ENCODE results near the gene PRODH.
"Not testable (repeated sequence)": the region's sequence is repeated elsewhere in the genome, so short reads cannot be mapped to it uniquely, and the experiment has no call there.

The PRODH gene

DNA sequence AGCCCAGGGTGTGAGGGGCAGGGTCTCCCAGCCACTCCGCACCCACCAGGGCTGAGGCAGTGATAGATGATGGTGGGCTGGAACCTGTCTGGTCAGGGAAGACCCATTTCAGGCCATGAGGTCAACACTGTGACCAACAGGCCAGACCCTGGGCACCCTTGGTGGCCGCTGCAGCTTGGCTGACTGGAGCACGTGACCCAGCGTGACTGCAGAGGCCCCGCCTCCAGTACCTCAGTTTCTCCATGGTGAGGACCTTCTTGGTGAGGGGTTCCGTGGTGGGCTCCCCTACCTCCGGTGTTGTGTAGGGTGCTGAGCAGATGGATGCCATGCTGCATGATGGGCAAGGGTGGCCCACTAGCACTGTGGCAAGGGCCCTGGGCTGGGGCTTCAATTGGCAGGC is 35.9 kb upstream of the PRODH start:
- not testable (repeated sequence) for H3K4me1 Mint-ChIP-seq; H3K27ac Mint-ChIP-seq; DNase-seq (ENCODE audit: low spot score in 2 of 2); H3K36me3 Mint-ChIP-seq; ATAC-seq (ENCODE audit: low read depth); H3K4me3 Mint-ChIP-seq; H3K9me3 Mint-ChIP-seq
- H3K27me3 Mint-ChIP-seq: peaks cover 14% of the 10 kb centered on the region

DNA sequence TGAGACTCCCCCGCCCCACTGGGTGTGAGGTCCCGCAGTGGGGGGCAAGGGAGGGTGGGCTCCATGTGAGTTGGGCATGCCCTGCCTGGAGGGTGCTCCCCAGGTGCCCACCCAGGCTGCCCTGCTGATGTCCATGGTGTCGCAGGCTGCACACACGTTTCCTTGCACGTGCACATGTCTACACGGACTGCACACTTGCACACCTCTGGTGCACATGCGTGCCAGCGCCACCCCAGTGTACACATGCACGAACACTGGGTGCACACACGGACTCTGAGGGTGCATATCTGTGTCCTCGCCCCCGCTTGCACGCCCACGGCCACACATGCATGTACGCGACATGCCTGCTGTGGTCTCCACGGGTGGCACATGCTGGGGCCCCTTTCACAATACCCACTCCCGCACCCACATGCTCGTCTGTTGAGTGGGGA is 35.2 kb upstream of the PRODH start:
- DNase-seq (ENCODE audit: low spot score in 2 of 2): no peak
- no peak for ATAC-seq (ENCODE audit: low read depth)
- no peaks in the 10 kb centered on the region for H3K4me1 Mint-ChIP-seq
- peaks cover 12% of the 10 kb centered on the region for H3K27me3 Mint-ChIP-seq
- no peak overlapping the region for H3K4me3 Mint-ChIP-seq
- no peak overlapping the region for H3K27ac Mint-ChIP-seq
- no peaks in the 10 kb centered on the region for H3K36me3 Mint-ChIP-seq
- no peaks in the 10 kb centered on the region for H3K9me3 Mint-ChIP-seq

DNA sequence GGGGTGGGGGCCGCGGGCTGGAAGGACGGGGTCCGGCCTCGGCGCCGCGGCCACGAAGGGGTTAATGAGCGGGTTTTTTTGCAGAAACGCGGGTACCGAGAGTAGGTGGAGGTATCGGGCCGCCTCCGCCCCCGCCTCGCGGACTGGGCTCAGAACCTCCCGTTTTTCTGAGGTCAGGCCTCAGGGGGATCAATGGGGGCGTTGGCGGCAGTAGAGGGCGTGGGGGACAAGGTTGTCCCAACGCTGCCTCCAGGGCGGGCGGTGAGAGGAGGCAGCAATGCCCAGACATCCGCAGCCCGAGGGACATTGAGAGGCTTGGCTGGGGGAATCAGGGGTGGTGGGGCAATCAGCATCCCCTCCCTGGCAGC is 34.8 kb upstream of the PRODH start:
- Mint-ChIP-seq H3K27me3 (peaks cover 11% of the 10 kb centered on the region), H3K27ac (no peak overlapping the region), H3K4me3 (no peak overlapping the region), H3K36me3 (no peaks in the 10 kb centered on the region), H3K4me1 (no peaks in the 10 kb centered on the region), H3K9me3 (no peaks in the 10 kb centered on the region)
- ATAC-seq (ENCODE audit: low read depth) (no peak), DNase-seq (ENCODE audit: low spot score in 2 of 2) (no peak)

DNA sequence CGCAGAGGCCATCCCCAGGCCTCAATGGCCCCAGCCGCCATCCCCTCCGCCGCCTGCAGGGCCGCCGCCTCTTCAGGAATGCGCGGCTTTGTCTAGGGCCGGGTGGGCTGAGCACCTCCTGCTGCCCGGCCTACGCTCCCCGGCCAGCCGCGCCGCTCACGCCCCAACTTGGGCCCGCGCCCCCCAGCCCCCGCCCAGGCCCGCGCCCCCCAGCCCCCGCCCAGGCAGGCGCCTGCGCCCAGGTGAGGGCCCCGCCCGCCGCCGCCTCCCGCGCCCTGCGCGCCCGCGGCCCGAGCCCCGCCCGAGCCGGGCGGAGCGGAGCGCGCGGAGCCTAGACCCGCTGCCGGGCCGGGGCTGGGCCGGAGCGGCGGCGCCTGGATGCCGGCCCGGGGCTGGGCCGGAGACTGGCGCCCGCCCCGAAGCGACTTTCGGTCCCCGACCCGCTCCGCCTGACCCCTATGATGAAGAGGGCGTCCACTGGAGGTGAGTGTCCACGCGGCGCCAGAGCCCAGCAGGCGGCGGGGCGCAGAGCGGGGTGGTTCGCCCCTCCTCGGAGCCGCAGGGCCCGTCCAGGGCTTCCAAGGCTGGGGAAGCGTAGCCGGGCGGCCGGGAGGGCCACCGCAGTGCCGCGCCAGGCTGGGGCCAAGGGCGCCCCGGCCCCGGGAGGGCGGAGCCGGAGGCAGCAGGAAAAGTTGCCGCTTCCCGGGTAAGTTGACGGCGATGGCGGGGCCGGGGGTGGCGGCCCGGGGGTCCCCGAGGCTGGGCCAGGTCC is 34.3 kb upstream of the PRODH start:
- Mint-ChIP-seq H3K4me1 (no peaks in the 10 kb centered on the region), H3K36me3 (no peaks in the 10 kb centered on the region)
- ATAC-seq (ENCODE audit: low read depth): peak; percentile 56

DNA sequence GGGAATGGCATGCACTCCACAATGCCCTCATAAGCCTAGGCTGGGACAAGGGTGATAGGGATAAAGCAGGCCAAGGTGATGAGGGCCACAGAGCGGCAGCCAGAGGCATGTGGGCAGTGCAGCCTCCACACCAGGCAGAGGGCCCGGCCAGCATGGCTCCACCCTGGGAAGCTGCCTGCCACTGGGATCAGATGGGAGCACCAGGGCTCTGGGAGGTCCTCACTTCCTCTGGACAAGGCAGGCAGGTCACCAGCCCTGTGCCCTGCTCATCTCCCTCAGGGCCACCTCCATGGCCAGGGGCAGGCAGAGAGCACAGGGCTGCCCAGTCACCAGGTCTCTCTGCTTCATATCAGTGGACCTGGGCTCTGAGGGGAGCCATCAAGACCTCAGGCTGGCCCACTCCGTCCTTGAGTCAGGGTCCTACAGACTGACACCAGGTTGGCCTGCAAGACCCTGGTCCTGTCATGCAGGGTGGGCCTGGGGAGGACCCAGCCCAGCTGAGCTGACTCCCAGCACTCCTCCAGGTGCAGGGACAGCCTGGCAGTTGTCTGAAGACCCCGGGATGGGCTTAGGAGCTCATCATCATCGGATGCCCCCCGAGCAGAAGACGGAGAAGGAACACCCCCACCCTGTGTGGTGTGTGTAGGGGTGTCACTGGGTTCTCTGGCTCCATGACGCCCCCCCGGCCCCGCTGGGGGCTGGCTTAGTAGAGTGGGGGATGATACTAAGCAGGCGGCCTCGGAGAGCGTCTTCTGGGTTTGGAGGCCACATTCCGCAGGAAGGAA is 33.3 kb upstream of the PRODH start:
- H3K9me3 Mint-ChIP-seq; ATAC-seq (ENCODE audit: low read depth); H3K4me1 Mint-ChIP-seq: not testable (repeated sequence)

More for the DNA sequence above, 34.3 kb upstream of the PRODH start:
- Mint-ChIP-seq H3K27me3 (peaks cover 9% of the 10 kb centered on the region), H3K4me3 (peak overlapping the region; percentile 8), H3K9me3 (no peaks in the 10 kb centered on the region), H3K27ac (no peak overlapping the region)
- peak in 1 of 2 donors; percentile 27 for DNase-seq (ENCODE audit: low spot score in 2 of 2)

DNA sequence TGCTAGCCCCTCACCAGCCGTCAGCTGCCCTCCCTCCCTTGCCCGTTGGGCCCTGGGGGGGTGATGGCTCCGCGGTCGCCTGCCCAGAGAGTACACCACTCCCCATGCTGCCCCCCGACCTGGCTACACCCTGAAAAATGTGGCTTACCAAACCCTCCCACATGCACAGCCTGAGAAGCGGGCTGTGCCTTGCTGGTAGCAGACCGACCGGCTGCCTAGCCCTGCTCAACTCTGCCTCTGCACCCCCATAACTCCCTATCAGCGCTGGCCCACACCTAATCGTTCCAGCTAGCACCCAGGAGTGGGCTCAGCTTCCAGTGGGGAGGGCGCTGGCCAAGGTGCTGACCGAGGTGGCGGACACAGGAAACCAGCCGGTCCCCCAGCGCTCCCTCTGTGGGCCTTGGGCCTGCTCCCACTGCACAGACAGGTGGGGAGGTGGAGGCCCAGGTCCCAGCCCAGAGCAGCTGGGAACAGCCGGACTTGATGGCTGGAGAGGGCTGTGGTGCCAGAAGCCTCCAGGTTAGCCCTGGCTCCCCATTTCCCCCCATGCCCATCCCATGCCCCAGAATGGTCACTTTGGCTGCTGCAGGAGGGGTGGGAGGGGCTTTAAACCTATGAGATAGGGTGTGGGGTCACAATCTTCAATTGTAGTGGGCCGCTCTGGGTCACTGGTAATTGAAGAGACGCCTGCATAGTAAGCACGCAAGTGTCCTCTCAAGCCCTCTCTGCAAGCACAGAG is 32.1 kb upstream of the PRODH start:
- no peaks in the 10 kb centered on the region for H3K9me3 Mint-ChIP-seq
- H3K27me3 Mint-ChIP-seq: peaks cover 9% of the 10 kb centered on the region
- no peak overlapping the region for H3K27ac Mint-ChIP-seq
- H3K36me3 Mint-ChIP-seq: no peaks in the 10 kb centered on the region
- ATAC-seq (ENCODE audit: low read depth) (no peak), DNase-seq (ENCODE audit: low spot score in 2 of 2) (no peak)
- no peaks in the 10 kb centered on the region for H3K4me1 Mint-ChIP-seq
- no peak overlapping the region for H3K4me3 Mint-ChIP-seq

More for the DNA sequence above, 33.3 kb upstream of the PRODH start:
- not testable (repeated sequence) for H3K27ac Mint-ChIP-seq; DNase-seq (ENCODE audit: low spot score in 2 of 2); H3K36me3 Mint-ChIP-seq; H3K27me3 Mint-ChIP-seq
- H3K4me3 Mint-ChIP-seq: peak overlapping the region; percentile 59

DNA sequence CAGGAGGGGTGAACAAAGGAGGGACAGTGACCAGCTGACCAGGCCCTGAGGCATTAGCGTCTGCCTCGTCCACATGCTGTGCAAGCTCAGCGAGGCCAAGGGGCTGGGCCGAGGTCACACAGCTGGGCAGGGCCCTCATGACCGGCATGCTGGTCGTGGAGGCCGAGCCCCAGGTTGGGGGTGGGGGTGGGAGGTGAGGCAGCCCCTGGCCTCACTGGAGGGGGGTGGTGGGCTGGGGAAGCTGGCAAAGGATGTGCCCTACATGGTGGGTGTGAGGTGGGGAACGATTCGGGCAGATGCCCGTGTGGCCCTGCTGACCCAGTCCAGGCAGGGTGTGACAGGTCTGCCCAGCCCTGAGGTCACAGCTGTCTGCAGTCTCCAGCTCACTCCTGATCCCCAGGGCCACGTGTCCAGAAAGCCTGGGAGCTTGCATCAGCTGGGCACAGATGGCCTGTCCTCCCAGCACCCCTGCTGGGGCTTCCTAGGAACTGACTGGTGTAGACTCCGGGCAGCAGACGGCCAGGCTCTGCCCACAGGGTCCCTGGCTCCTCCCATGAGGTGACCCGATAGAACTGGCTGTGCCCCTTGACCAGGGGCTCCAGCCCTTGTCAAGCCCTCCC is 31.4 kb upstream of the PRODH start:
- H3K4me1 Mint-ChIP-seq; H3K36me3 Mint-ChIP-seq; ATAC-seq (ENCODE audit: low read depth); H3K9me3 Mint-ChIP-seq; H3K4me3 Mint-ChIP-seq; H3K27me3 Mint-ChIP-seq; DNase-seq (ENCODE audit: low spot score in 2 of 2); H3K27ac Mint-ChIP-seq: not testable (repeated sequence)

DNA sequence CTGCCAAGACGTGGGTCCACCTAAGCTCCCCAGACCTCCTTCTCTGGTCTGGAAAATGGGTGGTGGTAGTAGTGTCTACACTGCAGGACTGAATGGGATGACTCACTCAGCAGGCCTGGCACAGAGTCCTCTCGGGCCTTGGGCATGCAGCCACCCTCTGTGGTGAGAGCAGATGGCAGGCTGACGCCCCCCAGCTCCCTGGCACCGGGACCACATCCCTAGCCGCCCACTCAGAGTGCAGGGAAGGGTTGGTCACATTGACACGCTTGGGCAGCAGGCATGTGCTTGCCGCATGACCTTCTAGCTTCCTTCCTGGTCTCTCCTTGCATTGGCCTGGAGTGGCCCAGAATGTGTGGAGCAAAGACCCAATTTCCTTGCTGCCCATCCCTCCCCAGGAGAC is 30.7 kb upstream of the PRODH start:
- no peak for ATAC-seq (ENCODE audit: low read depth)

DNA sequence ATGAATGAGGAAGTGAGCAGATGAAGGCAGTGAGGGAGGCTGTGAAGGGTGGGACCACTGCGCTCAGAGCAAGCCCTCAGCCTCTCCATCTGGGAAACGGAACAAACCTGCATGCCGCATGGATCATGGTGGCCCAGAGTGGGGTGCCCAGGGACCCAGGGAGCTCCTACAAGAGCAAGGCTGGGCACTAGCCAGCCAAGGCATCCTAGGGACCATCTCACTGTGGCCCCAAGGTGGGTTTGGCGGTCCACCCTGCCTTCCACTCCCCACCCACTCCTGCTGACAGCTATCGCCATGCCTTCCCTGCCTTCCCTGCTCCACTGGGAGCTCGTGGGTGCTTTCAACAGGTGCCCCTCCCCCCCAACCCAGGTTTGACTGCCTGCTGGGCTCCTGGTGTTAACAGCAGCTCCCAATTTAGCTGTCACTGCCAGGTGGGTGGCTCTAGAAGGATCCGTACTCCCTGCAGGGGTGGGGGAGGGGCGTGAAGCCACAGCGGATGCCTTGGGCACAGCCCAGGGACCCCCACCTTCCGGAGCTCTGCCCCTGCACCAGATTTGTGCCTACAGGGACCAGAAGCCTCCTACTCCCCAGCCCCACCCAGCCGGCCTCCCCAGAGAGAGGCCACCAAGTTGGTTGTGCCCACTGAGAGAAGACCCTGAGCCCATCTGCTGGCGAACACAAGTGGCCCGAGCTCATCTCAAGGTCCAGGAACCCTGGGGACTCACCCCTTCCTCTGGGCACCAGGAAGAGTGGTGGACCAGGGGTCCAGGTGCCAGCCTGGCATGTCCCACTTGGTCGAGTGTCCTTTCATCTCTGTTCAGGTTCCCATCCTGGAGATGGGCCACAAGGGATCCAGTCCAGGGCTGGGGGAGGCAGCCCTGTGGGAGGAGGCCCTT is 29.7 kb upstream of the PRODH start:
- H3K36me3 Mint-ChIP-seq: no peaks in the 10 kb centered on the region
- peaks cover 7% of the 10 kb centered on the region for H3K27me3 Mint-ChIP-seq
- ATAC-seq (ENCODE audit: low read depth) (no peak), DNase-seq (ENCODE audit: low spot score in 2 of 2) (no peak)
- no peaks in the 10 kb centered on the region for H3K4me1 Mint-ChIP-seq
- no peaks in the 10 kb centered on the region for H3K9me3 Mint-ChIP-seq
- H3K4me3 Mint-ChIP-seq: no peak overlapping the region
- no peak overlapping the region for H3K27ac Mint-ChIP-seq

More for the DNA sequence above, 30.7 kb upstream of the PRODH start:
- H3K4me1 Mint-ChIP-seq: no peaks in the 10 kb centered on the region
- H3K27me3 Mint-ChIP-seq: peaks cover 9% of the 10 kb centered on the region
- H3K4me3 Mint-ChIP-seq: no peak overlapping the region
- H3K27ac Mint-ChIP-seq: no peak overlapping the region
- H3K9me3 Mint-ChIP-seq: no peaks in the 10 kb centered on the region
- no peaks in the 10 kb centered on the region for H3K36me3 Mint-ChIP-seq
- DNase-seq (ENCODE audit: low spot score in 2 of 2): no peak

DNA sequence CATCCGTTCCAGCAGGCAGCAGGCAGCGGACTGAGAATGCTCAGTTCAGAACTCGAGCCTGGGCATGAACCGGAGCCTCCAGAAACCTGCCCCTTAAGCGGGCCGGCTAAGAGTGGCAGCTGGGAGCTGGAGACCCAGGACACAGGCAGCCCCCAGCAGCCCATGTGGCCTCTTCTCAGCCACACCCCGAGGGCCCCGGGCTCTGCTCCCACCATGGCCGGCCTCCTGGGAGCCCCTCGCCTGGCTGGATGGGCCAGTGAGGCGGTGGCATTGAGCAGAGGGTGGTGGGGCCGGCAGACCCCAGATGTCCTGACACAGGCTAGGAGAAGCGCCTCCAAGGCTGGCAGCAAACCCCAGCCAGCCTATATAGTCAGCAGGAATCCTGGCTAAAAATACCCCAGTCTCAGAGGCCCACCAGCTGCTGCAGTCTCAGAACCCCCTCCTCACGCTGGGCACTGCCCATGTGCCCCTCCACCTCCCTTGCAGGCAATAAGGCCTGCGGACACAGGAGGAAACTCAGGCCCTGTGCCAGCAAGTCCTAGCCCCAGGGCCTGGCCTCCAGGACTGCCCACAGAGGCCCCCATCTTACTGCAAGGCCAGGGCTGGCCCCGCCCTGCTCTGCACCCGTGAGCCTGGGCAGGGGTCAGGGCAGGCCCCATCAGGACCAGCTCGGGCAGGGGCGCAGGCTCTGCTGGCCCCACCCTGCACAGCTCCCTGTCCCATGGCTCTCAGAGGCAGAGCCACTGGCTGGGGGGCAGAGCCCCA is 28.6 kb upstream of the PRODH start:
- DNase-seq (ENCODE audit: low spot score in 2 of 2); H3K36me3 Mint-ChIP-seq: not testable (repeated sequence)

DNA sequence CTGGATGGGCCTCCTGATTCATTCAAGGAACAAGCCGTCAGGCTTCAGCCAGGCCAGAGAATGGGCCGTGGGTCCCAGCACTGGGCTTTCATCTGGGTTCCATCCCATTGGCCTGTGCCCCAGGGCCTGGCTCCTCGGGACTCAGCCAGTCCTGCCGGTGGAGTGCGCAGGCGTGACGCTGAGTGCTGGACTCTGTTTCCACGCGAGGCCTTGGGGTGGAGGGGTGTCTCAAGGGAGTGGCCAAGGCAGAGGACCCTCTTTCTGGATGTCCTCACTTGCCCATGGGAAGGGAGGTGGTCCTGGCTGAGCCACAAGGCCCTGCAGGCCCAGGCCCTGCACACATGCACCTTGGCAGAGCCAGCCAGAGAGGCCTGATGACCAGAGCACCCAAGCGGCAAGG is 28.0 kb upstream of the PRODH start:
- H3K36me3 Mint-ChIP-seq; DNase-seq (ENCODE audit: low spot score in 2 of 2); ATAC-seq (ENCODE audit: low read depth); H3K27me3 Mint-ChIP-seq; H3K4me1 Mint-ChIP-seq; H3K4me3 Mint-ChIP-seq; H3K27ac Mint-ChIP-seq; H3K9me3 Mint-ChIP-seq: not testable (repeated sequence)

More for the DNA sequence above, 28.6 kb upstream of the PRODH start:
- not testable (repeated sequence) for H3K27ac Mint-ChIP-seq; H3K27me3 Mint-ChIP-seq; H3K4me1 Mint-ChIP-seq; H3K9me3 Mint-ChIP-seq; H3K4me3 Mint-ChIP-seq; ATAC-seq (ENCODE audit: low read depth)

DNA sequence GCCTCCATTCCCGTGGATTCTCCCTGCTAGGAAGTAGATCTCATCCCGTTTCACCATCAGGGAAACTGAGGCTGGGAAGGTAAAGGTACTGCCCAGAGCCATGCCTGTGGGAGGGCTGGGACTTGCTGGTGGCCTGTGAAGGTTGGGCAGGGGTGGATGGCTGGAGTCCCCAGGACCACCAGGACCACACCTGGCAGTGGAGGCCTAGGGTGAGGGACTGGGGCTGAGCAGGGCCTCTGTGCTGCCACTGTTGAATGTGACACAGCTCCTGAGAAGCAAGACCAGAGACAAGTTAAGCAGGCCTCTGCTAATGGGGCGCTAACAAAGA is 26.2 kb upstream of the PRODH start:
- ATAC-seq (ENCODE audit: low read depth): no peak
- Mint-ChIP-seq H3K9me3 (no peaks in the 10 kb centered on the region), H3K4me1 (no peaks in the 10 kb centered on the region), H3K4me3 (no peak overlapping the region), H3K27me3 (peaks cover 2% of the 10 kb centered on the region), H3K27ac (no peak overlapping the region), H3K36me3 (no peaks in the 10 kb centered on the region)
- no peak for DNase-seq (ENCODE audit: low spot score in 2 of 2)
